Endodermal cell (in vitro differentiated cells): ENCODE data around the gene KCNJ12. TPM values are rescaled to one million over a fixed set of nuclear protein-coding genes. Genes with fewer than 3 reads are reported as not detected.
"Not testable (repeated sequence)": the region's sequence is repeated elsewhere in the genome, so short reads cannot be mapped to it uniquely, and the experiment has no call there.

Experiments used
- DNase-seq: peaks from one replicate; pipeline ENCODE4 v3.0.0-alpha.2; 2017
- H3K27ac ChIP-seq: 2 replicates; pipeline ENCODE4 v1.5.1; 2013; ENCODE audit warnings: mild to moderate bottlenecking, low read depth, low read length, moderate library complexity
- H3K27me3 ChIP-seq: 2 replicates; pipeline ENCODE4 v1.6.1; 2013; ENCODE audit warnings: mild to moderate bottlenecking, low read length, moderate library complexity; ENCODE audit not compliant: insufficient read depth, control insufficient read depth, poor library complexity, severe bottlenecking
- H3K36me3 ChIP-seq: 2 replicates; pipeline ENCODE4 v1.7.0; 2013; ENCODE audit warnings: mild to moderate bottlenecking, low read length, moderate library complexity; ENCODE audit not compliant: control insufficient read depth, insufficient read depth
- H3K4me1 ChIP-seq: one replicate; pipeline ENCODE4 v1.7.0; 2013; ENCODE audit warnings: low read length; ENCODE audit not compliant: control insufficient read depth, insufficient read depth
- H3K4me3 ChIP-seq: 2 replicates; pipeline ENCODE4 v1.5.1; 2013; ENCODE audit warnings: mild to moderate bottlenecking, low read length, moderate library complexity
- H3K9ac ChIP-seq: 2 replicates; pipeline ENCODE4 v1.6.1; 2013; ENCODE audit warnings: mild to moderate bottlenecking, low read length, moderate library complexity; ENCODE audit not compliant: poor library complexity, severe bottlenecking; ENCODE audit errors: extremely low read depth
- H3K9me3 ChIP-seq: 2 replicates; pipeline ENCODE4 v1.6.1; 2013; ENCODE audit warnings: mild to moderate bottlenecking, low read length, moderate library complexity; ENCODE audit not compliant: control insufficient read depth
- H3K27ac Mint-ChIP-seq: 2 replicates; pipeline ENCODE4 v1.8.0; 2020; ENCODE audit warnings: mixed read lengths
- H3K27me3 Mint-ChIP-seq: 2 replicates; pipeline ENCODE4 v1.8.0; 2021; ENCODE audit warnings: mild to moderate bottlenecking, mixed read lengths; ENCODE audit not compliant: insufficient read depth
- H3K36me3 Mint-ChIP-seq: 2 replicates; pipeline ENCODE4 v1.8.0; 2020; ENCODE audit warnings: low read depth, mixed read lengths
- H3K4me1 Mint-ChIP-seq: 2 replicates; pipeline ENCODE4 v1.8.0; 2020; ENCODE audit warnings: mixed read lengths
- H3K4me3 Mint-ChIP-seq: 2 replicates; pipeline ENCODE4 v1.8.0; 2020; ENCODE audit warnings: mild to moderate bottlenecking, moderate library complexity, mixed read lengths
- H3K9me3 Mint-ChIP-seq: 2 replicates; pipeline ENCODE4 v1.8.0; 2020; ENCODE audit warnings: mild to moderate bottlenecking, mixed read lengths
- CTCF ChIP-seq: fragments of 200-600 bp; sonication (generic); conservative IDR thresholded peaks from 2 replicates; pipeline ENCODE4 v1.5.0; 2021; ENCODE audit warnings: antibody characterized with exemption, mild to moderate bottlenecking
- WGBS, 2 experiments: methylation state at CpG; one replicate each; pipeline versions ENCODE4 v1.1.5 to v1.1.7; 2013; ENCODE audit warnings: missing lambda C conversion rate in 2 of 2, mixed read lengths in 1 of 2; ENCODE audit not compliant: insufficient coverage in 1 of 2, insufficient read length in 1 of 2; 5-methylcytosine and 5-hydroxymethylcytosine counted together
- total RNA-seq, 2 donors: library from RNA; stranded (reverse); fragmentation: NEBNext Ultra II Directional in 1 of 2; extraction: Animal tissue kit (Norgen Biotek cat#: 25700) in 1 of 2; gene quantifications; 2 replicates in 1 of 2; 3 replicates in 1 of 2; pipeline ENCODE4 v1.2.1, GENCODE V29; 2021

The KCNJ12 gene
- total RNA-seq, 2 donors from 2014 or later: 2.3 to 2.6 TPM

GRCh38 chr17:21343061-21343949, 32.9 kb upstream of the KCNJ12 start:
- not testable (repeated sequence) for H3K27ac Mint-ChIP-seq, H3K27me3 ChIP-seq, H3K4me1 ChIP-seq, H3K27me3 Mint-ChIP-seq, H3K9ac ChIP-seq, H3K9me3 ChIP-seq, H3K4me3 Mint-ChIP-seq, H3K36me3 Mint-ChIP-seq, H3K36me3 ChIP-seq, H3K27ac ChIP-seq, H3K4me1 Mint-ChIP-seq, H3K4me3 ChIP-seq
- DNase-seq: peak; percentile 34
- WGBS, 2 experiments: 72 to 84% methylated on average over 4 to 10 of the region's 11 CpGs
- peaks cover 12% of the 10 kb centered on the region for H3K9me3 Mint-ChIP-seq

- not testable (repeated sequence) for H3K27me3 ChIP-seq, H3K4me3 Mint-ChIP-seq, H3K36me3 ChIP-seq, H3K27me3 Mint-ChIP-seq, H3K4me1 ChIP-seq, H3K9ac ChIP-seq, H3K27ac Mint-ChIP-seq, H3K36me3 Mint-ChIP-seq, H3K4me3 ChIP-seq, H3K9me3 ChIP-seq, H3K4me1 Mint-ChIP-seq, H3K27ac ChIP-seq
- peak; percentile 36 for DNase-seq
- 80 to 90% methylated on average over 2 to 3 of the region's 4 CpGs for WGBS, 2 experiments
- H3K9me3 Mint-ChIP-seq: peaks cover 13% of the 10 kb centered on the region
Observed at GRCh38 chr17:21344801-21345200, 31.4 kb upstream of the KCNJ12 start.

GRCh38 chr17:21345236-21345635, 30.9 kb upstream of the KCNJ12 start:
- H3K36me3 ChIP-seq: no peaks in the 10 kb centered on the region
- no peak for TF ChIP-seq CTCF
- 78 to 100% methylated on average over 3 to 10 of the region's 10 CpGs for WGBS, 2 experiments
- H3K4me3 ChIP-seq: no peak overlapping the region
- DNase-seq: peak; percentile 35
- H3K27me3 ChIP-seq: no peaks in the 10 kb centered on the region
- H3K4me3 Mint-ChIP-seq: no peak overlapping the region
- no peaks in the 10 kb centered on the region for H3K4me1 ChIP-seq
- no peak overlapping the region for H3K27ac Mint-ChIP-seq
- no peaks in the 10 kb centered on the region for H3K9me3 ChIP-seq
- H3K36me3 Mint-ChIP-seq: no peaks in the 10 kb centered on the region
- peaks cover 3% of the 10 kb centered on the region for H3K27me3 Mint-ChIP-seq
- H3K9ac ChIP-seq: no peak overlapping the region
- H3K4me1 Mint-ChIP-seq: no peaks in the 10 kb centered on the region
- H3K9me3 Mint-ChIP-seq: peaks cover 15% of the 10 kb centered on the region
- no peak overlapping the region for H3K27ac ChIP-seq

GRCh38 chr17:21346107-21346506, 30.1 kb upstream of the KCNJ12 start:
- H3K4me3 Mint-ChIP-seq, H3K4me1 ChIP-seq, H3K9me3 ChIP-seq, H3K9ac ChIP-seq, H3K27ac Mint-ChIP-seq, H3K27ac ChIP-seq, H3K36me3 ChIP-seq, H3K27me3 Mint-ChIP-seq, H3K36me3 Mint-ChIP-seq, H3K4me1 Mint-ChIP-seq, H3K4me3 ChIP-seq, DNase-seq, H3K27me3 ChIP-seq: not testable (repeated sequence)
- H3K9me3 Mint-ChIP-seq: peaks cover 12% of the 10 kb centered on the region
- WGBS, 2 experiments: no CpG with 5 or more reads among the region's 2 CpGs

GRCh38 chr17:21346651-21347250, 29.4 kb upstream of the KCNJ12 start:
- not testable (repeated sequence) for H3K4me1 ChIP-seq, H3K4me3 Mint-ChIP-seq, H3K27me3 ChIP-seq, H3K27me3 Mint-ChIP-seq, H3K9ac ChIP-seq, H3K4me1 Mint-ChIP-seq, H3K36me3 Mint-ChIP-seq, H3K9me3 ChIP-seq, H3K27ac Mint-ChIP-seq, H3K27ac ChIP-seq, H3K36me3 ChIP-seq, H3K4me3 ChIP-seq, DNase-seq
- H3K9me3 Mint-ChIP-seq: peaks cover 12% of the 10 kb centered on the region
- WGBS, 2 experiments: 65 to 89% methylated on average over 3 to 8 of the region's 10 CpGs

GRCh38 chr17:21347660-21348059, 28.5 kb upstream of the KCNJ12 start:
- not testable (repeated sequence) for DNase-seq, H3K4me3 Mint-ChIP-seq, H3K36me3 ChIP-seq, H3K4me1 ChIP-seq, H3K4me3 ChIP-seq, H3K36me3 Mint-ChIP-seq, H3K27me3 ChIP-seq, H3K4me1 Mint-ChIP-seq, H3K27ac Mint-ChIP-seq, H3K27me3 Mint-ChIP-seq, H3K9me3 ChIP-seq, H3K27ac ChIP-seq, H3K9ac ChIP-seq
- H3K9me3 Mint-ChIP-seq: peaks cover 12% of the 10 kb centered on the region
- 96% methylated on average over 3 of the region's 6 CpGs; no CpG with 5 or more reads in 1 of the 2 experiments for WGBS, 2 experiments
